GOT3 (cell line): ENCODE data around the gene PTPRJ.

Experiments
- DNase-seq: peaks from one replicate; lab custom pipeline; 2025; ENCODE audit warnings: mixed read lengths; lab: John Stamatoyannopoulos, UW

The PTPRJ gene

GRCh38 chr11:48094643-48095339 lies 114.4 kb downstream of the PTPRJ start:
- DNase-seq = no peak

GRCh38 chr11:48095779-48096470 lies 115.6 kb downstream of the PTPRJ start:
- no peak for DNase-seq

GRCh38 chr11:48096588-48097525 lies 116.5 kb downstream of the PTPRJ start:
- DNase-seq = no peak

- no peak for DNase-seq
These were observed 117.7 kb downstream of the PTPRJ start for GRCh38 chr11:48098024-48098423.

GRCh38 chr11:48099916-48100446 lies 119.6 kb downstream of the PTPRJ start:
- DNase-seq = no peak

- no peak for DNase-seq
These were observed 120.8 kb downstream of the PTPRJ start for GRCh38 chr11:48101044-48101733.

- no peak for DNase-seq
These were observed 121.6 kb downstream of the PTPRJ start for GRCh38 chr11:48101958-48102357.

- DNase-seq = no peak
These were observed 123.5 kb downstream of the PTPRJ start for GRCh38 chr11:48103621-48104567.

- no peak for DNase-seq
These were observed 124.2 kb downstream of the PTPRJ start for GRCh38 chr11:48104568-48104924.

- DNase-seq = no peak
These were observed 125.0 kb downstream of the PTPRJ start for GRCh38 chr11:48105096-48105990.

- DNase-seq = no peak
These were observed 125.8 kb downstream of the PTPRJ start for GRCh38 chr11:48106166-48106565.

- DNase-seq = no peak
These were observed 126.9 kb downstream of the PTPRJ start for GRCh38 chr11:48107188-48107704.

GRCh38 chr11:48108231-48109045 lies 128.1 kb downstream of the PTPRJ start:
- DNase-seq = no peak

- DNase-seq = no peak
These were observed 128.8 kb downstream of the PTPRJ start for GRCh38 chr11:48109046-48109666.

GRCh38 chr11:48110509-48110766 lies 130.1 kb downstream of the PTPRJ start:
- no peak for DNase-seq

GRCh38 chr11:48111891-48112290 lies 131.5 kb downstream of the PTPRJ start:
- no peak for DNase-seq

GRCh38 chr11:48114740-48115139 lies 134.4 kb downstream of the PTPRJ start:
- no peak for DNase-seq
